Vagina (tissue), 2 donors: ENCODE measurements around the gene CDKN2B.

Experiments
- POLR2A ChIP-seq, 2 donors: fragments of 450-650 bp; IDR thresholded peaks; one replicate each; pipeline ENCODE4 v1.6.1; 2017; ENCODE audit warnings: antibody characterized with exemption in 2 of 2, mild to moderate bottlenecking in 2 of 2, moderate library complexity in 2 of 2
- TF ChIP-seq, protein P1 (sequence below), 3 experiments: fragments of 450-650 bp in 2 of 3; fragments of 200-600 bp in 1 of 3; sonication (generic) in 1 of 3; IDR thresholded peaks; one replicate each; pipeline ENCODE4 v1.5.1; 2017 to 2019; ENCODE audit warnings: antibody characterized with exemption in 3 of 3, mild to moderate bottlenecking in 2 of 3, moderate library complexity in 2 of 3

DNA sequence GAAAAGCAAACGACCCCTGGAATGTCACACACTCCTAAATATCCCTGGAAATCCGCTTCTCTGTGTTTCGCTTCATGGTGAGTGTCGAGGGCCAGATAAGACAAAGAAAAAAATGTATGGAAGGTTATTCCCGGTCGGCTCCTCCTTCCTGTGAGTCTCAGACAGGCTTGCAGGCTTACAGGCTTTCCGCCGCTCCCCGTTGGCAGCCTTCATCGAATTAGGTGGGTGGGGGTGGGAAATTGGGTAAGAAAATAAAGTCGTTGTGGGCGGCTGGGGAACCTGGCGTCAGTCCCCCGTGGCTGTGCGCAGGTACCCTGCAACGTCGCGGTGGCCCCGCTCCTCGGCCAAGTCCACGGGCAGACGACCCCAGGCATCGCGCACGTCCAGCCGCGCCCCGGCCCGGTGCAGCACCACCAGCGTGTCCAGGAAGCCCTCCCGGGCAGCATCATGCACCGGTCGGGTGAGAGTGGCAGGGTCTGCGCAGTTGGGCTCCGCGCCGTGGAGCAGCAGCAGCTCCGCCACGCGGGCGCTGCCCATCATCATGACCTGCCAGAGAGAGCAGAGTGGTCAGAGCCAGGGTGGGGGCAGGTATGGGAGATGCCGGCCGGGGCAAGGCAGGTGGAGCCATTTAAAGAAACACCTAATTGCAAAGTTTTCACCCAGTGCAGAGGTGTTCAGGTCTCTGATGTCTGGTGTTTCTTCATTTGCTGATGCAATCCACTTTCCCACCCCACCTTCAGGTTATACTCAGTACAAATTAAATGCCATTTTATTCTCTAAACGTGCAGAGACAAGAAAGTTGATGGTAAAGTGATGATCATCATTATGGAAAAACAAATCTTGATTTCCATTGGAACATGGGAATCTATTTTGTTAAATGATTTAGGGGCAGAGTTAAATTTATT is 3.2 kb downstream of the CDKN2B start:
- TF ChIP-seq, protein P1, sequence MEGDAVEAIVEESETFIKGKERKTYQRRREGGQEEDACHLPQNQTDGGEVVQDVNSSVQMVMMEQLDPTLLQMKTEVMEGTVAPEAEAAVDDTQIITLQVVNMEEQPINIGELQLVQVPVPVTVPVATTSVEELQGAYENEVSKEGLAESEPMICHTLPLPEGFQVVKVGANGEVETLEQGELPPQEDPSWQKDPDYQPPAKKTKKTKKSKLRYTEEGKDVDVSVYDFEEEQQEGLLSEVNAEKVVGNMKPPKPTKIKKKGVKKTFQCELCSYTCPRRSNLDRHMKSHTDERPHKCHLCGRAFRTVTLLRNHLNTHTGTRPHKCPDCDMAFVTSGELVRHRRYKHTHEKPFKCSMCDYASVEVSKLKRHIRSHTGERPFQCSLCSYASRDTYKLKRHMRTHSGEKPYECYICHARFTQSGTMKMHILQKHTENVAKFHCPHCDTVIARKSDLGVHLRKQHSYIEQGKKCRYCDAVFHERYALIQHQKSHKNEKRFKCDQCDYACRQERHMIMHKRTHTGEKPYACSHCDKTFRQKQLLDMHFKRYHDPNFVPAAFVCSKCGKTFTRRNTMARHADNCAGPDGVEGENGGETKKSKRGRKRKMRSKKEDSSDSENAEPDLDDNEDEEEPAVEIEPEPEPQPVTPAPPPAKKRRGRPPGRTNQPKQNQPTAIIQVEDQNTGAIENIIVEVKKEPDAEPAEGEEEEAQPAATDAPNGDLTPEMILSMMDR (IDR thresholded peaks at IDR 0.05): no peak
- no peak for TF ChIP-seq POLR2A (IDR thresholded peaks at IDR 0.05)
